Activated T-cell treated with anti-CD3 and anti-CD28 coated beads for 4 hours (primary cell): ENCODE results near the gene FGGY.

ENCODE experiments used
- DNase-seq: peaks from one replicate; pipeline ENCODE4 v3.0.0-alpha.2; 2020

The FGGY gene

DNA sequence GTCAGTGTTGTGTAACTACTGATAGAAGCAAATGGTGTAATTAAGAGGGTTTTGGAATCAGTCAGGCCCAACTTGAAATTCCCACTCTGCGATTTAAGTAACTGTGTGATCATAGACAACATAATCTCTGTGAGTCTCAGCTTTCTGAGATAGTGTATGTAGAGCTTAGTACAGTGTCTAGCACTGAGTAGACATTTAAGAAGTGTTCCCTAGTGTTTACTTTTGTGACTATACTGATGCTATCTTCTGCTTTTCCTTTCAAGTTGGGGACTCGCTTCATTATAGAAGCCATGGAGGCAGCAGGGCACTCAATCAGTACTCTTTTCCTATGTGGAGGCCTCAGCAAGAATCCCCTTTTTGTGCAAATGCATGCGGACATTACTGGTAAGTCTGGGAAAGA is 370.1 kb downstream of the FGGY start:
- no peak for DNase-seq

DNA sequence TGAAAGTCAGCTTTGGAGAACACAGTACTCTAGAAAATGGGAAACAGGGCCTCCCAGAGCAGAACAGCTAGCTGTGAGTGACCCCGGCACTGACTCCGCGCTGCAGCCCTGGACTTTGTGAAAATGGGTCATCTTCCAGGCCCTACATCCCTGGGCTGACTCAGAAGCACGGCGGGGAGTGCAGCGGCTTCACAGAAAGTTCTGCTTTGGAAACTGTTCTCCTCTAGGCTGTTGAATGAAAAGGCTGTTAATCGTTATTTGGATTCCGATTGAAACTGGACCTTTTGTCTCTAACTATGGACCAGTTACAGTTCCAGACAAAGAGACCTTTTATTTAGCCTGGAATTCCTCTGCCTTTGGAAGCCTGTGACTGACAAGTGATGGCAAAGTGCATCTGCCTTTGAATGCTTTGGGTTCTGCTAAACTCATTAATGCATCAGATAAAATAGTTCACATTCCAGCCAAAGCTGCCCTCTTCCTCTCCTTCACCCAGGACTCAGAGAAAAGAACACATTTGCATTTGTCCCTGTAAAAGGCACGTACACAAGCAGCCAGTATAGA is 372.9 kb downstream of the FGGY start:
- DNase-seq = no peak

DNA sequence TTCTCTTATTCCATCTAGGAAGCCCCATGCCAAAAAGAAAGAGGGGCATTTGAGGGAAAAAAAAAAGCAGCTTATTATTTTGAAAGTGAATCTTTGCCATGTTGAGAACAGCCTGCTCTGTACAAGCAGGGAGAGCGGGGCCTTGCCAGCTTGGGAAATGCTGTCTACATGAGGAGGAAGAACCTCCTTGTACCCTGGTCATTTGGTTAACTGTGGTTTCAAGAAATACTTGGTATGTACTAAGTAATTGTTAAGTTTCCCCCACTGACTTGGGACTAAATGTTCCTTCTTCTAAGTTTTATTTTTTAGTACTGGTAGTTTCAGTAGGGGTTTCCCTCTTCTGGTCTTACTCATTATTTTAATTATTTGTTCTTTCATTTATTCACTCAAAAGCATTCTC is 373.8 kb downstream of the FGGY start:
- no peak for DNase-seq

DNA sequence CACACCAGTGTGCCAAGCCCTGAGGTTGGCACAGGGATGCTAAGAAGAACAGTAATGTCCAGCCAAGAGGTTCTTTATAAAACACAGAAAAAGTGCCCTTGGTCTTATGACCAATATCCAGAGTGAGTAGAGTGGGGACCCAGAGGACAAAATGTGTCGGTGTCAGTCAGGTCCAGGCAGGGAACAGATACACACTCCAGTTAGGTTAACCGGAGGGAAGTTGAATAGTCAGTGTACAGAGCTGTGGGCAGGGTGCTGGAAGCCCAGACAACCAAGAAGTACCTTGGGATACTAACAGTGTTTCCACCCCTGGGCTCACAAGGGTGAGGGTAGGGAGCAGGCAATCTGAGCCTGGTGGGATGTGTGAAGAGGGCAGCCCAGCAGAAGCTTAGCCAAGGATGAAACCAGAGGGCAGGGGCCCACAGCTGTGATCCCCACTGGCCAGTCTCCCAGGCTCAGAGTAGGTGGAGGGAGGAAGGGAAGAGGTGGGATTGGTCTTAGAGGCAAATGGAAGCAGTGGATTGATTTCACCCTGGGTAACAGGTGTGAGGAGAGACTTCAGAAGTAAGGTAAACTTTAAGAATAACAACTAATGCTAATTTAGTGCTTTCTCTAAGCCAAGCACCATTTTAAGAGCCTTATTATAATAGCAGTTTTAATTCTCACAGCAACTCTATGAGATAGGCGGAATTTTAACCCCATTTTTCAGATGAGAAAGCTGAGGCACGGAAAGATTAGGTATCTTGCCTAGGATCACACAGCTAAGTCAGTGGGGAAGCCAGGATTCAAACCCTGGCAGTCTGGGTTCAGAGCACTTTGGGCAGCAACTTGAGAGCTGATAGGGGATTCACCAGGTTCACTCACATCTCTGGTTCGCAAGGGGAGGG is 374.4 kb downstream of the FGGY start:
- DNase-seq = no peak

DNA sequence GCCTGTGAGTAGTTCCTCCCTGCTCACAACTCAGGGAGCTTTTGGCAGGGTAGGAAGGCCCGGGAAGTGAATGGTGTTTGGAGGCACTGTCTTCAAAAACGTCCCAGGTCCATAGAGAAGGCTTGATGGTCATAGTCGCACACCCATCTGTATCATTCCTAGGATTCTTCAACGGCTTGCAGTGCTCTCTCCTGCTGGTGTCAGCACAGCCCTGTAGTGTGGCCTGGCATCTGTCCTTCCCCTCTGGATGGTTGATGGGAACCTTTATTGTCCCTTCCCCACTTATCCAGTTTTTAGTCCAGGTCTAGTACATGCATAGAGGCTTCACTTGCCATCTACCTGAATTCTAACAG is 375.0 kb downstream of the FGGY start:
- no peak for DNase-seq

DNA sequence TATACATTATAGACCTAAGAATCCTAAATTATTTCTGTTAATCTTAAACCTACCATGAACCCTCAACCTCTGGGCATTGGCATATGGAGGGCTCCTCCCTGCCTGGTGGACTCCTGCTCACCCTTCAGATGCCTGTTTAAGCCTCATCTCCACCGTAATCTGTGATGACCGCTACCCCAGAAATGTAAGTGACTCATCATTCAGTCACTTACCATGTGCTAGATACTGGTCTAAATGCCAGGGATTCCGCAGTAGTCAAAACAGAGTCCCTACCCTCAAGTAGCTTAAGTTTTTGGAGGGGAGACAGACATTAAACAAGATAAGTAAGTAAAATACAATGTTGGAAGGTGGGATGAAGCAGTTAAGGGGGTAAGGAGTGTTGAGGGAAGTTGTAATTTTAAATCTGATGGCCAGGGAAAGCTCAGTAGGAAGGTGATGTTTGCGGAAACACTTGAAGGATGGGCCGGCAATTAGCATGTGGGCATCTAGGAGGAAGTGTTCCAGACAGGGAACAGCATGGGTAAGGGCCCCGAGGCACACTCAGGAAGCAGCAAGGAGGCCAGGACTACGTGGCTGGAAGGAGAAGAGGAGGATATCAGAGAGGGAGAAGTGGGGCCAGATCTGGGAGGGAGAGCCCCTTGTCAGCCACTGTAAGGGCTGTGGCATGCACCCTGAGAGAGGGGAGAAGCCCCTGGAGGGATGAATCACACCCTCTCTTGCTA is 376.1 kb downstream of the FGGY start:
- no peak for DNase-seq

DNA sequence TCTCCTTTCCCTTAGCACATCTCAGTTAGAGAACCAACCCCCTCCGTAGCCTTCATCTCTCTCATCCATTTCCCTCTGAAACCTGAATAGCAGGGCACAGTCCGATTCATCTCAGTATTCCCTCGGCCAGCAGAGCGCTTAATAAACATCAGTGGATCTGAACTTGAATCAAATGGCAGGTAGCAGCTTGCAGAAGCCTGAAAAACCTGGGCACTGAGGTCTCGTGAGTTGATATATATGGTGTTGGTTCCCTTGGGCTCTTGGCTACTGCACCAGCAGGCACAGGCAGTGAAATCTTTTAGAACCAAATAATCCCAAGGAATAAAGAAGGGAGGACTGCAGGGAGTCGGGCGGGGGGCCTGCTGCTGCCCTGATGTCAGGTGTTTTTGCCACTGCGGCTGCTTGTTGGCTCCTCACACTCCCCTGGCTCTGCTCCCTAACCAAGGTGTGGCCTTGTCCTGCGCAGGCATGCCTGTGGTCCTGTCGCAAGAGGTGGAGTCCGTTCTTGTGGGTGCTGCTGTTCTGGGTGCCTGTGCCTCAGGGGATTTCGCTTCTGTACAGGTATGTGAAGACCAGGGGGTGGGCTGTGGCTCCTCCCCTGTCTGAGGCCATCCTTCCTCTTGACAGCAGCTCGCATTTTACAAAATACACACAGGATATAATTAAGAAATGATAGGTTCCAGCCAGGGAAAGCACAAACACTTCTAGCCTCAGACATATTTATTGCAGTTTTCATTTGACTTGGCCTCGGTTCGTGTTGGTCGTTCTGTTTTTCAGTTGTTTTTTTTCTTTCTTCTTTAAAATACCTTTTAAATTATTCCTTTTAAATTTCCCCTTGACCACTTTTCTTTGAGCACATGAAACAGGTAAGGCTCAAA is 376.9 kb downstream of the FGGY start:
- no peak for DNase-seq

DNA sequence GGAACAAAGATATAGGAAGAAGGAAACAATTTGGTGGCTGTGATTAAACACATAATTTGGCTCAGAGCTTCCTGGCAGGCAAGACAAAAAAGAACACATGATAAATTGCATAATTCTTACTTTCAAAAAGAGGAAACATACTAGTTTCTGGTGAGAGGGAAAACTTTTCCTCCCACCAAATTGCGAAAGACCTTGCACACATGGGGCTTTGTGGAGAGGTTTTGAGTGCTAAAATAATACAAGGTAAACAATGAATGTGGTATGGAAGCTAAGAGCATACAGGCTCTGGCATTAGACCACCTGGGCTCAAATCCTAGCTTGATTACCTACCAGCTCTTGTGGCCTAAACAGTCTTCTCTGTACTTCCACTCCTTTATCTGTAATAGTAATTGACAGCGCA is 377.7 kb downstream of the FGGY start:
- no peak for DNase-seq

DNA sequence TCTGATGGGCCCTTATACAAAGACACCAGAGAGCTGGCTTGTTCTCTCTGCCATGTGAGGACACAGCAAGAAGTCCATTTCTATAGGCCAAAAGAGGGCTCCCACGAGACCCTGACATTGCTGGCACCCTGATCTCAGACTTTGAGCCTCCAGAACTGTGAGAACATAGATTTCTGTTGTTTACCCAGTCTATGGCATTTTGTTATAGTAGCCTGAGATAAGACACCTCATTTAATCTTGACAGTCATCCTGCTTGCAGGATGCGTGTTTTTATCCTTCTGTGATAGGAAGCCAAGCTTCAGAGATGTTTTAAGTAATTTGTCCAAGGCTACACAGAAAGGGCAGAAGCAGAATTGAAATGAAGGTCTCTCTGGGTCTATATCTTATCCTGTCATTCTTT is 379.0 kb downstream of the FGGY start:
- no peak for DNase-seq

DNA sequence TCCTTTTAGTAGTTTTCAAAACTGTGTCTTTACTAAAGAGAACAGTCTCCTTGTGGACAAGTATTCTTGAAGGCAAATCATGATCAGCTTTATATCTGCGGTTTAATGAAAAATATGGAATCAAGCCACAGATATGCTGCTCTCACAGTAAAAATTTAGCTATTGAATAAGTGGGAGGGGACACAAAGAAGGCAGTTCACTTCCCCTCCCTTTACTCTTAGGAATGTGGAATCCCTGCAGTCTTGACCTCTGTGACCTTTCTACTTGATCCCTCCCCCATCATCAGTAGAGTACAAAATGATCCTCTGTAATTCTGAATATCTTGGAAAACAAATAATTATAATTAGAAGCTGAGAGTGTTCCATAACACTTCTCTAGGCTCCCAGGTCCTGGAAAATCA is 381.1 kb downstream of the FGGY start:
- DNase-seq = no peak

DNA sequence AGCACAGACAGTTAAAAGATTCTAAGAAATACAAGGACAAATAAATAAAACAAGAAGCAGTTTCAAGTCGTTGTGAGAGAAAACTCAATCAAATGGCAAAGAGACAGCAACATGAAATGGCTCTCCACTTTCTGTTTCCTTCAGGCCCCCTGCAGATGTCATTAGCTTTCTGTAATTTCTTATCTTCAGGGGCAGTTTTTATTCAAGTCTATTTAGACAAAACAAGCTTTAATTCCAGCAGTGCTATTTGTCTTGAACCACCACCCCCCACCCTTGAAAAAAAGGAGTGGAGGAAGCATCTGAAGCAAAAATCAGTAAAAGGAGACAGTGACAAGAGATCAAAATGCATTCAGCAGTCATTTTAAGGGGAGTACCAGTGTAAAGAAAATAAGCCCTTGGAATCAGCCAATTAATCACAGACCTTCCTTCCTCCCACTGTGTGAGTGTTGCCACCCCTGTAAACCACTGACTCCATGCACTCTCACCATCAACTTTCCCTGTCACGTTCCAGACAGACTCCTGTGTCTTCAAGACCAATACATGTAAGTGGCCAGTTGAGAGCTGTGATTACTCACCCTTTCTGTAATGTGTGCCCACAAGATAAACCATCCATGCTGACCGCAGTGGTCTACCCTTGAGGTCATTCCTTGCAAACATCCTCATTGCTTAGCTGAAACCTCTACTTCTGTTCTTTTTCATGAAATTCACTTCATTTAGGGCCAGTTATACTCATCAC is 381.8 kb downstream of the FGGY start:
- no peak for DNase-seq

DNA sequence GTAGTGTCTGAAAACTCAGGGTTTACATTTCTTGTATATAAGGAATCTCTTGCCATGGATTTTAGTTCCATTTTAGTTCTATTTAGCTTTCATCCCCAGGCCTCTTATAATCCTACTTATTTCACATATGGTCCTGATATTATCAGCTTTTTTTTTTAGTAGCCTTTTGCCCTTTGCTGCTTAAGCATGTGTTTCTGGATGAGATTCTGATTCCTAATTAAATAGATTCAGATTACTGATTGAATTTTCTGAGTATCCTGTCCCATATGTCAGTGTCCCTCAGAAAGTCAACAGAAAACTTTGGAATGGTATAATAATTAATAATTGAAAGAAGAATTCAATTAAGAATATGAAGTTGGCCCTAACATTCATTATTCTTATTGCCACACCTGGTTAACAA is 383.1 kb downstream of the FGGY start:
- DNase-seq = no peak

DNA sequence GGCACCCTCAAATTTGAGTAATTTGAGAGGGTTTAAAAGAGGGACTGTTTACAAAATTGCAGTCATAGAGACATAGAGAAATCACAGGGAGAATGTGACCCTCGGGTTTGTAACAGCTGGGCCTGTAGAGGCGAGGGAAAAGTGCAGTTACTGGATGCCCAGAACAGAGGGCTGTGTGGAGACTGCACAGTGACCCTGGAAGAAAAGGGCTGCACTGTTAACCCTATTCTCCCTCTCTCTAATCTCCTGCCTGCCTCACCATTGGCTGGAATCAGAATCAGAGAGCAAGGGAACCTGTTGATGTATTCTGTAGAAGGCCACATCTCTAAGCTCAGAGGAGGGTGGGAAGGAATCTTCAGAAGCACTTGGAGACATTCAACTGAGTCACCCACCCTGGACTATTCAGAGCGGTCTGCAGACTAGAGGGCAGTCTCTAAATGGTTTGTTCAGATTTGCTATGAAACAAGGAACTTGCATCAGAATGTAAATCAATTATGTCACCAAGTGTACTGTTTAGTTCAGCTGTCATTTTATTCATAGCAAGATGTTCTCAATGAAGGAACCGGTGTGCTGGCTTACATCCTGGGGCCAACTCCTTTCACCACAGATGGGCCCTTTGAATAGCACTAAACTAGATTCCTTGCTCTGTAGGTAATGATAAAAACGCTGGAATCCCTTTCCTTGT is 385.6 kb downstream of the FGGY start:
- DNase-seq = no peak

DNA sequence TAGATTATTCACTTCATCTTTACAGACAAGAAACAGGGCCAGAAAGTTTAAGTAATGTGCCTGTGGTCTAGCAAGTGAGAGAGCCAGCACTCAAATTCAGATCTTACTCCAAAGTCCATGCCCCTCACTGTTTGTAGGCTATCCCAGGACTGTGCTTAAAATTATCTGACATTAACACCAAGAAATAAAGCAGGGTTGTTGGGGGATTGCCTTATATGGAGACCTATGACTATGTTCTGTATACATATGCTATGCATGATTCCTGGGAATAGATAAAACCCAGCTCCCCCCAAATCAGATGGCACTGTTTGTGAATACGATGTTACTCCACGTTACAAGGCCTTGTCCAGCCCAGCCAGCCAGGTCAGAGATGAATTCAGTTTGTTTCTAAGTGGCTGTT is 386.3 kb downstream of the FGGY start:
- no peak for DNase-seq

DNA sequence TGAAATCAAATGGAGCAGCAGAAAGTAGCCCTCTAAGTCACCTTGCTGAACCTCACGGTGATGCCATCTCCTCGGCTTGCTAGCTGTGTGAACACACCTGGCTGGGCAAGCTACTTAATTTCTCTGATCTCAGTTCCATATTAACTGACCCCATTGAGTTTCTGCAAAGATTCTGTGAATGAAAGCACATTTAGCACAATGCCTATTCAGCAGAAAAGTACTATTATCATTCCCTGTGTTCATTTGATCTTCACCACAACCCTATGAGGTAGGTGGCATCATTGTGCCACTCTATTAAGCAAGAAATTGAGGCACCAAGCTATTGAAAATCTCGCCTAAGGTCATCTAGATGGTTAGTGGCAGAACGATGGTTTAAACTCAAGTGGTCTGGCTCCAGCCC is 387.8 kb downstream of the FGGY start:
- DNase-seq = no peak

DNA sequence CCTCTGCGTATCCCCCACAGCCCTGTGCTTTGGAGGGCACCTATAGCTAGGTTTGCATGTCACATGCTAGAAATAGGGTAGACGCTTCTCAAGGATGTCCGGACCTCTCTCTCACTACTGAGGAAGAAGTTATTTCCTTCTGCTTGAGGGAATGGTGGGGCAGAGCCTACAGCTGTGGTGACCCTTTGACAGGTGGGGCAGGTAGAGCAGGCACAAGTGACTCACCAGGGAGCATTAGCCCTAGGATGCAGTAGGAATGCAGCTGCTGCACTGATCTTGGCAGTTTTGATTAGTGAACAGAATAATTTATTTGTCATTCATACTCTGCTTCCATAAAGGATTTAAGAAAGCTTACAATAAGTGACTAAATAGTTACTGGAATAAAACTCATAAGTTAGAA is 388.2 kb downstream of the FGGY start:
- DNase-seq = no peak

DNA sequence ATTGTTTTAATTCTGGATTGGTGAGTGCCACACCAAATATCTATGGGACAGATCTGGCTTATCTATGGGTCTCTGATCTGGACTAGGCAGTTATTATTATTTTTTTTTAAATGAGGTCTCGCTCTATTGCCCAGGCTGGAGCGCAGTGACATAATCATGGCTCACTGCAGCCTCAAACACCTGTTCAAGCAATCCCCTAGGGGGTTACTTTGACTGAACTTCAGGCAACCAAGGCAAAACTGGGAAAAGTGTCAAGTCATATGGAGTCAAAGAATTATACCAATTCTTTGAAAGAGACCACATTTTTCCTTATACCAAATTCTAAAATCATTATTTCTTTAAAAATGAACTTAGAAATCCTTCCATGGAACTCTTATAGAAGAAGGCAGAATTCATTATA is 388.8 kb downstream of the FGGY start:
- DNase-seq = no peak

DNA sequence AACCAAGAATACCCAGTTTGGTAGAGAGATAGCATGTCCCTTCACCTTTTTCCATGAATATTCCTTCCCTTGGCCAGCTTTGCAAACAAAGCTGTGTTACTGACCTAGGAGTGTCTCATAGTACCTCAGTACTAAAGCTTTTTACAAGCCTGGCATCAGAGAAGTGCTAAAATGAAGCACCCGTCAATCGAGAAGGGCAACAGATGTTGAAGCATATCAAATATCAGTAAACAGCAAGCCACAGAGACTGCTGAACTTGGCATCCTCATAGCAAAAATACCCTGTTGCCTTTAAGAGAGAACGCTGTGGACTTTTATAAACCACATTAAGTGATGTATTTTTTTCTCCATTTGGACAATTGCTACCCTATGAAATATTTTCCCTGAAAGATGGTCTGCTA is 389.3 kb downstream of the FGGY start:
- no peak for DNase-seq

DNA sequence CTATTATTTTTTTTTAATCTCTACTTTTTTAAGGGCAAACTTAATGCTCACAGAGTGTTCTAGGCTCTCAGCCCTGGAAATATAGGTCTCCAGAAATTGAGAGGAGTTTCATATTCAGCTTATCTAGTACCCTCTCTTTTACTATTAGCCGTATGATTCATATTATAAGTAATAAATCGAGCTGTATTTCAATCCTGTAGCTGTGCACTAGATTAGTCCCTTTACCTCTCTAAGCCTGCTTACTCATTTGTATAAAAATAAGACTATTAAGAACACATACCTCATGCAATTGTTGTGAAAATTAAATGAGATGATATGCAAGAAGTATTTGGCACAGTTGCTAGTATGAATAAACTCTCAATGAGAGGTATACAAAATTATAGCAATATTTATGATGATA is 389.7 kb downstream of the FGGY start:
- no peak for DNase-seq

DNA sequence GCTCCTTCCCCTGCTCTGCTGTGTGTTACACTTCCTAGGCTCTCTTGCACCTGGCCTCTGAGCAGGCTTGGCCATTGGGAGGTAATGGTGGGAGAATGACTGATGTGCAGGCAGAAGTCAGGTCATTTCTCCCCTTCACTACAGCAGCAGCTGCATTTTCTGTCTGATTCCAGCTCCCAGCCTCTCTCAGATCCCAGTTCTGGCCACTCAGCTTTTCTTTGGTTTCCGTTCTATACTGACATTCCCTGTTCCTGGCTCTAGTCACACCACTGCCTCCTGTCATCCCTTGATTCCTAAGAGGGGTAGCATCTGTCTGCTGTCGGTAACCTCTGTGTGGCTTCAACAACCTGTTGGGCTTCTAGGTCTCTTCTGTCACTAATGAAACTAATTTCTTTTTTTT is 390.2 kb downstream of the FGGY start:
- no peak for DNase-seq

DNA sequence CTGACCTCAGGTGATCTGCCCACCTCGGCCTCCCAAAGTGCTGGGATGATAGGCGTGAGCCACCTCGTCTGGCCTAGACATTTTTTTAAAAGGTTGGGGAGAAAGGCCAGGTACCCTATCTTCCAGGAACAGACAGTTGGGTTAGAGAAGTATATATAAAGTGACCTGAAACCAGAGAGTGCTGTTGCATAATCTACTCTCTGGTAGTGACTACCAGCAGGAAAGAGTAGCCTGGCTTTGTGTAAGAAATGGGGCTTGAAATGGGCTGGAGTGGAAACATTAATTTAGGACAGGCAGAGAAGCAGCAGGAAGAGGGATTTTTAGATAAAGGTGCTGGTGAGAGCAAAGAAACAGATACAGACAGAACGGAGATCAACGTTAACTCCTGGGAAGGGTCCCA is 392.1 kb downstream of the FGGY start:
- DNase-seq = no peak

DNA sequence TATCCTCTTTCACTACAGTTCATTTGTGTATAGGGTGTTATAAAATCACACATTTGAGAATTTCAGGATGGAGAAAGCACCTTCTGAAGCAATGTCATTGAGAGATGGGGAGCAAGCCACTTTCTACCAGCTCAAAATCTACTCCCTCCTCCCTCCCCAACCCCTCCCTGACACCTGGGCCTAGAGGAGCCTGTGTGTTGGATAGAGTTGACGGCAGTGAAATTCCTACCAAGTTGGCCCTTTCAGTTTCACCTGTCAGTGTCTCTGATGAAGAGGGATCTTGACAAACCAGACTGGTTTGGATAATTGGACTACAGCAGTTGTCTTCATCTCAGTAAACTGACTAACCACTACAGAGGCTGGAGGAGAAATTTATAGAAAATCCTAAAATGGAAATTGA is 392.8 kb downstream of the FGGY start:
- no peak for DNase-seq
